AG04449 (cell line): ENCODE results near the gene ATG4D.
"Not testable (repeated sequence)": the region's sequence is repeated elsewhere in the genome, so short reads cannot be mapped to it uniquely, and the experiment has no call there.

Source experiments
- CTCF ChIA-PET: fragments of 350-600 bp; formaldehyde crosslinking; extraction: SDS; loops from one replicate; lab custom pipeline; 2021; ENCODE audit warnings: antibody characterized with exemption; lab: Yijun Ruan, JAX
- POLR2A ChIA-PET: fragments of 400-600, 350-600 bp; formaldehyde crosslinking; extraction: SDS; loops from one replicate; lab custom pipeline; 2020; ENCODE audit warnings: antibody characterized with exemption, inconsistent platforms; lab: Yijun Ruan, JAX
- DNase-seq: peaks from one replicate; pipeline ENCODE4 v3.0.0-alpha.2; 2010; ENCODE audit warnings: low read depth, low spot score
- H3K4me3 ChIP-seq: 2 replicates; pipeline ENCODE4 v1.5.1; 2011; ENCODE audit warnings: low read depth, mild to moderate bottlenecking, control low read depth, low read length
- CTCF ChIP-seq: IDR thresholded peaks from one replicate; pipeline ENCODE4 v1.5.1; 2011; ENCODE audit warnings: mild to moderate bottlenecking, moderate library complexity, low read length, control low read depth, inconsistent platforms; ENCODE audit not compliant: insufficient read depth; ENCODE audit errors: missing control alignments

Gene ATG4D

GRCh38 chr19:10568826-10569651 lies 25.3 kb downstream of the ATG4D start, which contains the start of gene CDKN2D:
Gene CDKN2D (minus strand): TSS chr19:10568979. CDS start chr19:10568653, 326 bp downstream.
- H3K4me3 ChIP-seq: peak within 1 kb of the TSS; percentile 72
- ChIA-PET POLR2A (interaction anchor here (0.5 kb wide), 1 partner anchor 52 kb away, joined by 3 read pairs; the partner anchor contains the start of gene S1PR5), CTCF (interaction anchor here (0.6 to 19.6 kb wide), 7 partner anchors 12 to 160 kb away, joined by 3 to 644 read pairs (median 7); no protein-coding TSS in a partner anchor)
- TF ChIP-seq CTCF: no peak
- peak; percentile 90 for DNase-seq

GRCh38 chr19:10573793-10574192 lies 30.1 kb downstream of the ATG4D start:
- H3K4me3 ChIP-seq, DNase-seq, POLR2A ChIA-PET: not testable (repeated sequence)
- CTCF ChIA-PET: interaction anchor here (1.0 to 19.6 kb wide), 16 partner anchors 8 to 170 kb away, joined by 3 to 644 read pairs (median 3); partner anchors contain the start of genes CDC37, KEAP1 and QTRT1

- no peak for DNase-seq
- no peak for TF ChIP-seq CTCF
- no peak overlapping the region for H3K4me3 ChIP-seq
- ChIA-PET POLR2A (no interaction called here), CTCF (interaction anchor here (1.0 to 19.6 kb wide), 12 partner anchors 7 to 171 kb away, joined by 3 to 644 read pairs (median 4); partner anchors contain the start of genes CDC37 and QTRT1)
Measured at GRCh38 chr19:10574462-10574861, 30.8 kb downstream of the ATG4D start.

- DNase-seq: no peak
- CTCF ChIA-PET: interaction anchor here (1.0 to 19.6 kb wide), 5 partner anchors 6 to 125 kb away, joined by 4 to 644 read pairs (median 7); no protein-coding TSS in a partner anchor
- POLR2A ChIA-PET: no interaction called here
- no peak overlapping the region for H3K4me3 ChIP-seq
- TF ChIP-seq CTCF: no peak
Measured at GRCh38 chr19:10575011-10575716, 31.5 kb downstream of the ATG4D start.

GRCh38 chr19:10577951-10578350 lies 34.2 kb downstream of the ATG4D start:
- ChIA-PET CTCF (interaction anchor here (0.7 to 19.6 kb wide), 5 partner anchors 7 to 119 kb away, joined by 3 to 644 read pairs (median 74); partner anchors contain the start of genes CDKN2D and QTRT1), POLR2A (no interaction called here)
- no peak overlapping the region for H3K4me3 ChIP-seq
- DNase-seq: no peak
- TF ChIP-seq CTCF: no peak

- H3K4me3 ChIP-seq: peak overlapping the region; percentile 25; the same call in 1 of the 2 replicates
- TF ChIP-seq CTCF: peak; percentile 94
- ChIA-PET CTCF (interaction anchor here (0.6 to 19.6 kb wide), 47 partner anchors 9 to 289 kb away, joined by 3 to 644 read pairs (median 6); partner anchors contain the start of genes CDC37, CDKN2D, DNM2 and QTRT1), POLR2A (no interaction called here)
- peak; percentile 44 for DNase-seq
Measured at GRCh38 chr19:10580979-10581631, 37.4 kb downstream of the ATG4D start.
